Vagina (tissue), 2 donors: ENCODE results near the gene MIGA2.

ENCODE experiments used
- CTCF ChIP-seq, 3 experiments: fragments of 450-650 bp in 2 of 3; fragments of 200-600 bp in 1 of 3; sonication (generic) in 1 of 3; IDR thresholded peaks; one replicate each; pipeline ENCODE4 v1.5.1; 2017 to 2019; ENCODE audit warnings: antibody characterized with exemption in 3 of 3, mild to moderate bottlenecking in 2 of 3, moderate library complexity in 2 of 3
- POLR2A ChIP-seq, 2 donors: fragments of 450-650 bp; IDR thresholded peaks; one replicate each; pipeline ENCODE4 v1.6.1; 2017; ENCODE audit warnings: antibody characterized with exemption in 2 of 2, mild to moderate bottlenecking in 2 of 2, moderate library complexity in 2 of 2
- POLR2AphosphoS5 ChIP-seq, 2 donors: sonication (generic); formaldehyde crosslinking; IDR thresholded peaks; one replicate each; pipeline ENCODE4 v1.9.0; 2017; ENCODE audit warnings: antibody characterized with exemption in 2 of 2, mild to moderate bottlenecking in 2 of 2, low read depth in 1 of 2; ENCODE audit not compliant: insufficient read depth in 1 of 2

GRCh38 chr9:129104051-129104450 is 67.6 kb downstream of the MIGA2 start:
- TF ChIP-seq CTCF (IDR thresholded peaks at IDR 0.05) (no peak), POLR2AphosphoS5 (IDR thresholded peaks at IDR 0.05; ENCODE audit: insufficient read depth in 1 of 2, low read depth in 1 of 2) (no peak), POLR2A (IDR thresholded peaks at IDR 0.05) (no peak)
